Lower leg skin (tissue), 4 donors: Measurements from ENCODE around the gene TAF4B. TPM values are rescaled to one million over a fixed set of nuclear protein-coding genes. Genes with fewer than 3 reads are reported as not detected.

Experiments used
- DNase-seq, 2 donors: peaks; one replicate each; pipeline ENCODE4 v3.0.0-alpha.2; 2019; ENCODE audit warnings: low spot score in 2 of 2
- H3K4me3 ChIP-seq: fragments of 200-600 bp; sonication (generic); 2 replicates; pipeline ENCODE4 v1.5.1; 2017; ENCODE audit warnings: mild to moderate bottlenecking, low read depth; ENCODE audit not compliant: poor library complexity, severe bottlenecking
- POLR2A ChIP-seq, 2 donors: fragments of 450-650 bp; IDR thresholded peaks; one replicate each; pipeline ENCODE4 v1.6.1; 2016 to 2017; ENCODE audit warnings: antibody characterized with exemption in 2 of 2, mild to moderate bottlenecking in 1 of 2, moderate library complexity in 1 of 2
- WGBS, 2 donors: methylation state at CpG; one replicate each; pipeline ENCODE4 v1.1.5; 2018; 5-methylcytosine and 5-hydroxymethylcytosine counted together
- intact Hi-C: fragments of 100-400 bp; cut with DNase I; formaldehyde crosslinking; loops from one replicate; pipeline ENCODE4 v1.15.0; 2023; ENCODE audit warnings: low total_unique reads
- total RNA-seq, 4 donors: library from RNA; depleted of rRNA; stranded (reverse); fragments of >200 nt; gene quantifications; one replicate each; pipeline ENCODE4 v1.1.0, GENCODE V29; 2016
- TF ChIP-seq, protein P1 (sequence below), 3 donors: fragments of 450-650 bp; IDR thresholded peaks; one replicate each; pipeline ENCODE4 v1.5.1; 2016; ENCODE audit warnings: antibody characterized with exemption in 3 of 3, mild to moderate bottlenecking in 3 of 3, moderate library complexity in 2 of 3

Gene TAF4B, protein sequence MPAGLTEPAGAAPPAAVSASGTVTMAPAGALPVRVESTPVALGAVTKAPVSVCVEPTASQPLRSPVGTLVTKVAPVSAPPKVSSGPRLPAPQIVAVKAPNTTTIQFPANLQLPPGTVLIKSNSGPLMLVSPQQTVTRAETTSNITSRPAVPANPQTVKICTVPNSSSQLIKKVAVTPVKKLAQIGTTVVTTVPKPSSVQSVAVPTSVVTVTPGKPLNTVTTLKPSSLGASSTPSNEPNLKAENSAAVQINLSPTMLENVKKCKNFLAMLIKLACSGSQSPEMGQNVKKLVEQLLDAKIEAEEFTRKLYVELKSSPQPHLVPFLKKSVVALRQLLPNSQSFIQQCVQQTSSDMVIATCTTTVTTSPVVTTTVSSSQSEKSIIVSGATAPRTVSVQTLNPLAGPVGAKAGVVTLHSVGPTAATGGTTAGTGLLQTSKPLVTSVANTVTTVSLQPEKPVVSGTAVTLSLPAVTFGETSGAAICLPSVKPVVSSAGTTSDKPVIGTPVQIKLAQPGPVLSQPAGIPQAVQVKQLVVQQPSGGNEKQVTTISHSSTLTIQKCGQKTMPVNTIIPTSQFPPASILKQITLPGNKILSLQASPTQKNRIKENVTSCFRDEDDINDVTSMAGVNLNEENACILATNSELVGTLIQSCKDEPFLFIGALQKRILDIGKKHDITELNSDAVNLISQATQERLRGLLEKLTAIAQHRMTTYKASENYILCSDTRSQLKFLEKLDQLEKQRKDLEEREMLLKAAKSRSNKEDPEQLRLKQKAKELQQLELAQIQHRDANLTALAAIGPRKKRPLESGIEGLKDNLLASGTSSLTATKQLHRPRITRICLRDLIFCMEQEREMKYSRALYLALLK
- 10 to 100 TPM; 12.5 to 23.6 (median 17.1) TPM for total RNA-seq

GRCh38 chr18:26226229-26227050 lies at the start of gene TAF4B:
TAF4B (plus strand) TSS chr18:26226445; CDS start chr18:26226934, 489 bp downstream.
- 0% methylated on average over 27 to 65 of the region's 101 CpGs for WGBS, 2 donors

DNA sequence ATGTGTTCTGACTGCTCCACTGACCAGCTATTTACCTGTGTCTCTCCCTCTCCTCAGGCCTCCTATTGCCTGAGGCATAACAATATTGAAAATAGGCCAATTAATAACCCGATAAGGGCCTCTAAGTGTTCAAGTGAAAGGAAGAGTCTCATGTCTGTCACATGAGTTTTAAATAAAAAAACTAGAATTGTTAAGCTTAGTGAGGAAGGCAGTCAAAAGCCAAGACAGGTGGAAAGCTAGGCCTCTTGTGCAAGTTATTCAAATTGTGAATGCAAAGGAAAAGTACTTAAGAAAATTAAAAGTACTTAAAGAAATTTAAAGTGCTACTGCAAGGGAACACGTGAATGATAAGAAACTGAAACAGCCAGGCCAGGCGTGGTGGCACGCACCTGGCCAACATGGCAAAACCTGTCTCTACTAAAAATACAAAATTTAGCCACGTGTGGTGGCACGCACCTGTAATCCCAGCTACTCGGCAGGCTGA lies 44.9 kb upstream of the TAF4B start:
- intact Hi-C loops: no loop called here
- TF ChIP-seq POLR2A (IDR thresholded peaks at IDR 0.05): no peak
- TF ChIP-seq, protein P1, sequence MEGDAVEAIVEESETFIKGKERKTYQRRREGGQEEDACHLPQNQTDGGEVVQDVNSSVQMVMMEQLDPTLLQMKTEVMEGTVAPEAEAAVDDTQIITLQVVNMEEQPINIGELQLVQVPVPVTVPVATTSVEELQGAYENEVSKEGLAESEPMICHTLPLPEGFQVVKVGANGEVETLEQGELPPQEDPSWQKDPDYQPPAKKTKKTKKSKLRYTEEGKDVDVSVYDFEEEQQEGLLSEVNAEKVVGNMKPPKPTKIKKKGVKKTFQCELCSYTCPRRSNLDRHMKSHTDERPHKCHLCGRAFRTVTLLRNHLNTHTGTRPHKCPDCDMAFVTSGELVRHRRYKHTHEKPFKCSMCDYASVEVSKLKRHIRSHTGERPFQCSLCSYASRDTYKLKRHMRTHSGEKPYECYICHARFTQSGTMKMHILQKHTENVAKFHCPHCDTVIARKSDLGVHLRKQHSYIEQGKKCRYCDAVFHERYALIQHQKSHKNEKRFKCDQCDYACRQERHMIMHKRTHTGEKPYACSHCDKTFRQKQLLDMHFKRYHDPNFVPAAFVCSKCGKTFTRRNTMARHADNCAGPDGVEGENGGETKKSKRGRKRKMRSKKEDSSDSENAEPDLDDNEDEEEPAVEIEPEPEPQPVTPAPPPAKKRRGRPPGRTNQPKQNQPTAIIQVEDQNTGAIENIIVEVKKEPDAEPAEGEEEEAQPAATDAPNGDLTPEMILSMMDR (IDR thresholded peaks at IDR 0.05): no peak

More at GRCh38 chr18:26226229-26227050, at the start of gene TAF4B:
- TF ChIP-seq POLR2A (IDR thresholded peaks at IDR 0.05): no peak
- TF ChIP-seq, protein P1 (IDR thresholded peaks at IDR 0.05): no peak
- intact Hi-C loops: loop anchor here (10.0 kb wide), 1 partner anchor 132 kb away; the partner anchor contains the start of gene SS18
- peak; percentile 93 to 99 for DNase-seq
- H3K4me3 ChIP-seq: peak within 1 kb of the TSS; percentile 88

DNA sequence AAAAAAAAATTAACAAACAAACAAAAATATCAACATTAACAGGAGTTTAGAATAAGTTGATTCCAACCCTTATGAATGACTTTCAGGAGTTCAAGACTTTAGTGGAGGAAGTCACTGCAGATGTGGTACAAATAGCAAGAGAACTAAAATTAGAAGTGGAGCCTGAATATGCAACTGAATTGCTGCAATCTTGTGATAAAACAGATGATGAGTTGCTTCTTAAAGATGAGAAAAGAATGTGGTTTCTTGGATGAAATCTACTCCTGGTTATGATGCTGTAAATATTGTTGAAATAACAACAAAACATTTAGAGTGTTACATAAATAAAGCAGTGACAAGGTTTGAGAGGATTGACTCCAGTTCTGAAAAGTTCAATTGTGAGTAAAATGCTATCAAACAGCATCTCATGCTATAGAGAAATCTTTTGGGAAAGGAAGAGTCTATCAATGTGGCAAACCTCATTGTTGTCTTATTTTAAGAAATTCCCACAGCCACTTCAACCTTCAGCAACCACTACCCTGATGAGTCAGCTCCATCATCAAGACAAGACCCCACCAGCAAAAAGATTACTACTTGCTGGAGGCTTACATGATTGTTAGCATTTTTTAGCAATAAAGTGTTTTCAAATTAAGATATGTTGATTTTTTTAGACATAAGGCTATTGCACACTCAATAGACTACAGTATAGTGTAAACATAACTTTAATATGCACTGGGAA lies 42.7 kb upstream of the TAF4B start:
- no peak for DNase-seq
- TF ChIP-seq, protein P1 (IDR thresholded peaks at IDR 0.05): no peak
- no peak for TF ChIP-seq POLR2A (IDR thresholded peaks at IDR 0.05)
- intact Hi-C loops: no loop called here

More for the DNA sequence above, 44.9 kb upstream of the TAF4B start:
- H3K4me3 ChIP-seq: no peak overlapping the region
- DNase-seq: no peak
- 59 to 71% methylated on average over 7 of the region's 7 CpGs for WGBS, 2 donors

DNA sequence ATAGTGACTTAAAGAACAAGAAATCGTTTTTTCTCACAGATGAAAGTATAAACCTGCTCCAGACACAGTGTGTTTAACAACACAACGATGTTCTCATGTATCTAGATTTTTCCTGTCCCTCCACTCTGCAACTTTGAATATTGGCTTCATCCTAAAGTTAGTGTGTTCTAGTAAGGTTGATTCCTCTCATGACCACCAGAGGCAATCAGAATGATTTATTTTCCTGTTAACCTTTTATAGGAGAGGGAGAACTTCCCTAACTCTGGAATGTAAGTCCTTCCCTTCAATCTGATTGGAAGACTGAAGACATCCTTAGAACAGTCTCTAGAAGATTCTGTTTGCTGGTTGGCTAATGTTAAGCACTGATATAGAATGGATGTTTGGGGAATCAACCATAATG lies 41.0 kb upstream of the TAF4B start:
- no peak for DNase-seq
- no peak overlapping the region for H3K4me3 ChIP-seq
- WGBS, 2 donors: 62 to 66% methylated on average over 2 of the region's 2 CpGs
- TF ChIP-seq POLR2A (IDR thresholded peaks at IDR 0.05): no peak
- TF ChIP-seq, protein P1 (IDR thresholded peaks at IDR 0.05): no peak
- intact Hi-C loops: no loop called here

More for the DNA sequence above, 42.7 kb upstream of the TAF4B start:
- no peak overlapping the region for H3K4me3 ChIP-seq

DNA sequence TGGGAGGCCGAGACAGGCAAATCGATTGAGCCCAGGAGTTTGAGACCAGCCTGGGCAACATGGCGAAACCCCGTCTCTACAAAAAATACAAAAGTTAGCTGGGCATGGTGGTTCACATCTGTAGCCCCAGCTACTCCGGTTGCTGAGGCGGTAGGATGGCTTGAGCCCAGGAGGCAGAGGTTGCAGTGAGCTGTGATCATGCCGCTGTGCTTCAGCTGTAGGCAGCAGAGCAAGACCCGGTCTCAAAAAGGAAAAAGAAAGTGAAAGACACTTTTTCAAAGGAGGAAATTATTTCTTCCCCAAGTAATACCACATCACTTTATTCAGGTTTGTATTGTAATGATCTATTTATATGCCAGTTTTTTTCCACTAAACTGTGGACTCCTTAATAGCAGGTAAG lies 35.7 kb upstream of the TAF4B start:
- no peak for TF ChIP-seq POLR2A (IDR thresholded peaks at IDR 0.05)
- TF ChIP-seq, protein P1 (IDR thresholded peaks at IDR 0.05): no peak
- no peak for DNase-seq
- H3K4me3 ChIP-seq: no peak overlapping the region
- intact Hi-C loops: no loop called here
- 82 to 89% methylated on average over 8 of the region's 8 CpGs for WGBS, 2 donors
